Neural cell (in vitro differentiated cells): ENCODE results near the gene LIG3. TPM values are rescaled to one million over a fixed set of nuclear protein-coding genes. Genes with fewer than 3 reads are reported as not detected.

Experiments used
- H2AFZ ChIP-seq: fragments of 200-600, 300-800 bp; sonication (generic), shearing (Covaris generic); 2 replicates; pipeline ENCODE4 v1.6.0; 2014; ENCODE audit warnings: low read depth, mild to moderate bottlenecking, antibody characterized with exemption, low read length, moderate library complexity
- H3F3A ChIP-seq: fragments of 200-600 bp; shearing (Covaris generic); 2 replicates; pipeline ENCODE4 v1.6.1; 2016; ENCODE audit warnings: mild to moderate bottlenecking, moderate library complexity, mixed read lengths, antibody characterized with exemption, low read length; ENCODE audit not compliant: insufficient read depth, poor library complexity, severe bottlenecking
- H3K27ac ChIP-seq: fragments of 200-600, 300-800 bp; sonication (generic), shearing (Covaris generic); 2 replicates; pipeline ENCODE4 v1.5.1; 2014; ENCODE audit warnings: mild to moderate bottlenecking, low read length, moderate library complexity
- H3K27me3 ChIP-seq: fragments of 300-800, 200-600 bp; sonication (generic), shearing (Covaris generic); 2 replicates; pipeline ENCODE4 v1.6.0; 2014; ENCODE audit warnings: mild to moderate bottlenecking, low read depth, low read length, moderate library complexity; ENCODE audit not compliant: insufficient read depth
- H3K36me3 ChIP-seq: fragments of 300-800, 200-600 bp; sonication (generic), shearing (Covaris generic); 2 replicates; pipeline ENCODE4 v1.5.1; 2014; ENCODE audit warnings: mild to moderate bottlenecking, antibody characterized with exemption, low read length, moderate library complexity; ENCODE audit not compliant: insufficient read depth
- H3K4me2 ChIP-seq: fragments of 300-800, 200-600 bp; sonication (generic), shearing (Covaris generic); 2 replicates; pipeline ENCODE4 v1.6.0; 2014; ENCODE audit warnings: mild to moderate bottlenecking, low read length
- H3K4me3 ChIP-seq: fragments of 300-800, 200-600 bp; sonication (generic), shearing (Covaris generic); 2 replicates; pipeline ENCODE4 v1.5.1; 2014; ENCODE audit warnings: mild to moderate bottlenecking, low read length, moderate library complexity
- H3K79me2 ChIP-seq: fragments of 200-600 bp; shearing (Covaris generic); replicated peaks from 2 replicates; pipeline ENCODE4 v1.6.0; 2014; ENCODE audit warnings: mild to moderate bottlenecking, low read length, moderate library complexity; ENCODE audit not compliant: insufficient read depth
- H3K9ac ChIP-seq: fragments of 300-800, 200-600 bp; sonication (generic), shearing (Covaris generic); 2 replicates; pipeline ENCODE4 v1.6.1; 2016; ENCODE audit warnings: mild to moderate bottlenecking, low read length, mixed read lengths
- H3K9me2 ChIP-seq: fragments of 200-600 bp; shearing (Covaris generic); 2 replicates; pipeline ENCODE4 v1.6.1; 2016; ENCODE audit warnings: mild to moderate bottlenecking, low read length, mixed read lengths; ENCODE audit not compliant: insufficient read depth
- H3K9me3 ChIP-seq: fragments of 200-600, 300-800 bp; sonication (generic), shearing (Covaris generic); 2 replicates; pipeline ENCODE4 v1.6.1; 2016; ENCODE audit warnings: mild to moderate bottlenecking, mixed run types, low read length, moderate library complexity, mixed read lengths
- H4K20me1 ChIP-seq: fragments of 200-600 bp; shearing (Covaris generic); 2 replicates; pipeline ENCODE4 v1.6.1; 2016; ENCODE audit warnings: mild to moderate bottlenecking, mixed run types; ENCODE audit not compliant: insufficient read depth
- CTCF ChIP-seq: fragments of 450-650 bp; IDR thresholded peaks from 2 replicates; pipeline ENCODE4 v1.5.1; 2014; ENCODE audit warnings: antibody characterized with exemption, mild to moderate bottlenecking, moderate library complexity; ENCODE audit not compliant: poor library complexity, severe bottlenecking
- EP300 ChIP-seq: fragments of 450-650 bp; conservative IDR thresholded peaks from 2 replicates; pipeline ENCODE4 v1.6.1; 2014; ENCODE audit warnings: antibody characterized with exemption, mild to moderate bottlenecking, moderate library complexity; ENCODE audit not compliant: poor library complexity, severe bottlenecking
- MXI1 ChIP-seq: fragments of 450-650 bp; conservative IDR thresholded peaks from 2 replicates; pipeline ENCODE4 v1.6.1; 2014; ENCODE audit warnings: antibody characterized with exemption, mild to moderate bottlenecking; ENCODE audit not compliant: poor library complexity, severe bottlenecking
- POLR2AphosphoS5 ChIP-seq: IDR thresholded peaks from 2 replicates; pipeline ENCODE4 v1.6.1; 2012
- RAD21 ChIP-seq: fragments of 450-650 bp; conservative IDR thresholded peaks from 2 replicates; pipeline ENCODE4 v1.6.1; 2014; ENCODE audit warnings: antibody characterized with exemption, mild to moderate bottlenecking, moderate library complexity
- REST ChIP-seq: IDR thresholded peaks from 2 replicates; pipeline ENCODE4 v1.6.1; 2012; ENCODE audit warnings: borderline replicate concordance
- SMC3 ChIP-seq: fragments of 450-650 bp; conservative IDR thresholded peaks from 2 replicates; pipeline ENCODE4 v1.6.1; 2014; ENCODE audit warnings: antibody characterized with exemption, mild to moderate bottlenecking, moderate library complexity; ENCODE audit not compliant: poor library complexity
- TAF1 ChIP-seq: IDR thresholded peaks from 2 replicates; pipeline ENCODE4 v1.6.1; 2012; ENCODE audit warnings: low read depth
- polyA plus RNA-seq: library from polyadenylated mRNA; depleted of rRNA; stranded (reverse); fragments of >200 nt; gene quantifications from 2 replicates; pipeline ENCODE4 v1.2.3, GENCODE V29; 2014

LIG3 gene
- polyA plus RNA-seq, 1 donor from 2014 or later: 21.8 TPM

DNA sequence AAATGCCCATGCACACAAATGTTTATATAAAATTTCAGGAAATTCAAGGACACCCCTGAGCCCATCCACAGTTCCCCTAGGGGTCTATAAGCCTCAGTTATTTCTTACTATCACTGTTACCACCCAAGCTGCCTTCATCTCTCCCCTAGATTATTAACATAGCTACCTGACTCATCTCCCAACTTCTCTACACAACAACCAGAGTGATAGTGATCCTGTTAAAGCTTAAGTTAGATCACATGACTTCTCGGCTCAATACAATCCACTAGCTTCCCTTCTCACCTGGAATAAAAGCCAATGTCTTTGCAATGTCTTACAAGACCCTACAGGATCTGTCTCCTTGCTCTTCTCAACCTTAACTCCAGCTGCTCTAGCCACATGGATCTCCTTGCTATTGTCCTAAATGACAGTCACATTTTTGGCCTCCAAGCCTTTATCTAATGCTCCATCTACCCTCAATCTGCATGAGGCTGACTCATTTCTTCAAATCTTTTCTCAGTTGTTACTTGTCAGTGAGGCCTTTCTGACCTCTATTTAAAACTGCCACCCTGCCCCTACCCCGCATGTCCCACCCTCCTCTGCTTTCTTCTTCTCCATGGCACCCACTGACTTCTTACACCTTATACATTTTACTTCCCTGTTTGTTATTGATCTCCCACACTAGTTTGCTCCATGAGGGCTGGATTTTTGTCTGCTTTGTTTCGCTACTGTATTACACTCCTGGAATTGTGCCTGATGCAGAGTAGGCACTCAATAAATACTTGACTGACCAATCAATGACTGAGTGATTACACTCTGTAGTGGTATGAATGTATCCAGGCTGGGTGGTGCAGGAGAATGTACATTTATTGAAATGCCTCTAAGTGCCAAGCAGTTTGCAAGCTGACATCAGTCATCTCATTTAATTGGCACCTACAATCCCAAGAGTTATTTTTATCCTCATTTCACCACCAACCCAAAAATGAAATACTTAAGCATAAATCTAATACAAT lies 5.2 kb upstream of the LIG3 start:
- Histone ChIP-seq H3K4me2 (no peak overlapping the region), H2AFZ (no peak overlapping the region), H4K20me1 (no peaks in the 10 kb centered on the region), H3K36me3 (no peaks in the 10 kb centered on the region), H3K27ac (no peak overlapping the region), H3K9me2 (no peaks in the 10 kb centered on the region), H3K9me3 (no peaks in the 10 kb centered on the region), H3K4me3 (no peak overlapping the region), H3F3A (no peaks in the 10 kb centered on the region), H3K79me2 (no peaks in the 10 kb centered on the region), H3K27me3 (no peaks in the 10 kb centered on the region), H3K9ac (no peak overlapping the region)
- no peak for TF ChIP-seq EP300
- no peak for TF ChIP-seq TAF1
- TF ChIP-seq CTCF: no peak
- no peak for TF ChIP-seq RAD21

DNA sequence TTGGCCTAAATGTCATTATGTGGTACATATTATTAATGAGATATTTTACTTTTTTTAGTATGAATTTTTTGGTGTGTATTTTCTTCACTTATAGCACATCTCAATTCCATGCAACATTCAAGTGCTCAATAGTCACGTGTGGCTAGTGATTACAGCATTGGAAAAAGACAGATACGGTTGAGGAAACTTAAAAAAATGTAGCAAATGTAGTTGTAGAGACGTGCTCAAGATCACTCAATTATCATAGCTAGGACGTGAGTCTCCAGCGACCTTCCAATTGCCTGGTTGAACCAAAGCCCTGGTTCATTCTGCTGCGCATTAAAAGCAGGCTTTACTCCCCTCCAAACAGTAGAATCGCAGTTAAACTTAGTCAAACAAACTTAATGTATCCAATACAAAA lies 1.2 kb upstream of the LIG3 start:
- Histone ChIP-seq H3K79me2 (peaks cover 28% of the 10 kb centered on the region), H3K4me3 (no peak overlapping the region), H3F3A (no peaks in the 10 kb centered on the region), H3K36me3 (no peaks in the 10 kb centered on the region), H3K27ac (no peak overlapping the region), H2AFZ (no peak overlapping the region), H3K4me2 (no peak overlapping the region), H3K9me2 (no peaks in the 10 kb centered on the region), H4K20me1 (no peaks in the 10 kb centered on the region), H3K9me3 (no peaks in the 10 kb centered on the region), H3K27me3 (no peaks in the 10 kb centered on the region), H3K9ac (no peak overlapping the region)
- no peak for TF ChIP-seq TAF1
- TF ChIP-seq EP300: no peak
- no peak for TF ChIP-seq REST
- no peak for TF ChIP-seq POLR2AphosphoS5
- no peak for TF ChIP-seq SMC3
- TF ChIP-seq MXI1: no peak
